Smooth muscle cell (in vitro differentiated cells): Measurements from ENCODE around the gene PTPRE. TPM values are rescaled to one million over a fixed set of nuclear protein-coding genes. Genes with fewer than 3 reads are reported as not detected.
A peak's percentile ranks its signal among the peaks of the same experiment; 100 is the strongest.
"Not testable (repeated sequence)": the region's sequence is repeated elsewhere in the genome, so short reads cannot be mapped to it uniquely, and the experiment has no call there.

Experiments
- DNase-seq: peaks from one replicate; lab custom pipeline; 2025; ENCODE audit not compliant: unreplicated experiment; lab: John Stamatoyannopoulos, UW
- H2AFZ ChIP-seq: fragments of 200-600 bp; sonication (generic); 2 replicates; pipeline ENCODE4 v1.6.0; 2016; ENCODE audit warnings: antibody characterized with exemption, low read depth, mild to moderate bottlenecking
- H3F3A ChIP-seq: fragments of 200-600 bp; sonication (generic); 2 replicates; pipeline ENCODE4 v1.6.0; 2017; ENCODE audit warnings: antibody characterized with exemption, low read depth
- H3K27ac ChIP-seq: fragments of 200-600 bp; sonication (generic); 2 replicates; pipeline ENCODE4 v1.5.1; 2016; ENCODE audit warnings: low read depth, mild to moderate bottlenecking
- H3K27me3 ChIP-seq: fragments of 200-600 bp; sonication (generic); 2 replicates; pipeline ENCODE4 v1.6.1; 2016; ENCODE audit warnings: low read depth, mild to moderate bottlenecking
- H3K36me3 ChIP-seq: fragments of 200-600 bp; sonication (generic); 2 replicates; pipeline ENCODE4 v1.5.1; 2016; ENCODE audit warnings: low read depth
- H3K4me1 ChIP-seq: fragments of 200-600 bp; sonication (generic); 2 replicates; pipeline ENCODE4 v1.5.1; 2016; ENCODE audit warnings: low read depth
- H3K4me2 ChIP-seq: fragments of 200-600 bp; sonication (generic); 2 replicates; pipeline ENCODE4 v1.6.0; 2016; ENCODE audit warnings: mild to moderate bottlenecking
- H3K4me3 ChIP-seq: fragments of 200-600 bp; sonication (generic); 2 replicates; pipeline ENCODE4 v1.5.1; 2016; ENCODE audit warnings: mild to moderate bottlenecking
- H3K79me2 ChIP-seq: fragments of 200-600 bp; sonication (generic); 2 replicates; pipeline ENCODE4 v1.6.0; 2016; ENCODE audit warnings: low read depth, mild to moderate bottlenecking
- H3K9ac ChIP-seq: fragments of 200-600 bp; sonication (generic); 2 replicates; pipeline ENCODE4 v1.6.0; 2016; ENCODE audit warnings: low read depth
- H3K9me3 ChIP-seq: fragments of 200-600 bp; sonication (generic); replicated peaks from 2 replicates; pipeline ENCODE4 v1.5.1; 2016; ENCODE audit warnings: low read depth
- H4K20me1 ChIP-seq: fragments of 200-600 bp; sonication (generic); 2 replicates; pipeline ENCODE4 v1.6.0; 2016; ENCODE audit warnings: low read depth
- CTCF ChIP-seq: fragments of 200-600 bp; sonication (generic); IDR thresholded peaks from 2 replicates; pipeline ENCODE4 v1.5.1; 2017; ENCODE audit warnings: borderline replicate concordance, mild to moderate bottlenecking, antibody characterized with exemption; ENCODE audit not compliant: insufficient read depth, poor library complexity, severe bottlenecking
- whole genome bisulfite sequencing: methylation state at CpG from one replicate; pipeline ENCODE4 v1.1.7; 2016; ENCODE audit warnings: low lambda C conversion rate; 5-methylcytosine and 5-hydroxymethylcytosine counted together
- polyA plus RNA-seq: library from polyadenylated mRNA; unstranded; fragments of >200 nt; fragmentation: Nextera tagmentation; extraction: Ambion mirVana; gene quantifications from 2 replicates; pipeline ENCODE4 v1.2.1, GENCODE V29; 2016
- total RNA-seq: library from RNA; depleted of rRNA; stranded (reverse); fragments of >200 nt; gene quantifications from 2 replicates; pipeline ENCODE4 v1.2.3, GENCODE V29; 2014

The PTPRE gene
- total and polyA plus RNA-seq, 2 experiments from 2014 or later = 17.1 to 22.7 TPM

GRCh38 chr10:127989481-127990012 lies 82.6 kb downstream of the PTPRE start:
- no peak for DNase-seq
- peak overlapping the region; percentile 57 for H3K4me2 ChIP-seq
- no peak for TF ChIP-seq CTCF
- peak overlapping the region; percentile 99 for H3K27ac ChIP-seq
- peaks cover 36% of the 10 kb centered on the region for H3K4me1 ChIP-seq
- no peaks in the 10 kb centered on the region for H4K20me1 ChIP-seq
- H3K9ac ChIP-seq = peak overlapping the region; percentile 24
- no peaks in the 10 kb centered on the region for H3K9me3 ChIP-seq
- peaks cover 17% of the 10 kb centered on the region for H3F3A ChIP-seq
- H3K27me3 ChIP-seq = no peaks in the 10 kb centered on the region
- H2AFZ ChIP-seq = no peak overlapping the region
- no peaks in the 10 kb centered on the region for H3K79me2 ChIP-seq
- 48% methylated on average over 8 of the region's 8 CpGs for WGBS
- no peaks in the 10 kb centered on the region for H3K36me3 ChIP-seq
- H3K4me3 ChIP-seq = no peak overlapping the region

GRCh38 chr10:127990132-127990788 lies 83.4 kb downstream of the PTPRE start:
- H4K20me1 ChIP-seq, H3K4me3 ChIP-seq, H3K9me3 ChIP-seq, H3K36me3 ChIP-seq, H2AFZ ChIP-seq, H3K27me3 ChIP-seq, H3K79me2 ChIP-seq, DNase-seq: not testable (repeated sequence)
- Histone ChIP-seq H3K4me1 (peaks cover 36% of the 10 kb centered on the region), H3K9ac (peak overlapping the region; percentile 92), H3F3A (peaks cover 17% of the 10 kb centered on the region), H3K27ac (peak overlapping the region; percentile 99), H3K4me2 (peak overlapping the region; percentile 71)
- 44% methylated on average over 9 of the region's 9 CpGs for WGBS

GRCh38 chr10:127990846-127991542 lies 84.1 kb downstream of the PTPRE start:
- H4K20me1 ChIP-seq = no peaks in the 10 kb centered on the region
- H3K9ac ChIP-seq = peak overlapping the region; percentile 92
- DNase-seq = no peak
- no peaks in the 10 kb centered on the region for H3K36me3 ChIP-seq
- WGBS = 19% methylated on average over 15 of the region's 15 CpGs
- TF ChIP-seq CTCF = no peak
- H3K4me3 ChIP-seq = no peak overlapping the region
- H3K79me2 ChIP-seq = no peaks in the 10 kb centered on the region
- peaks cover 36% of the 10 kb centered on the region for H3K4me1 ChIP-seq
- peaks cover 17% of the 10 kb centered on the region for H3F3A ChIP-seq
- no peaks in the 10 kb centered on the region for H3K9me3 ChIP-seq
- H2AFZ ChIP-seq = no peak overlapping the region
- no peaks in the 10 kb centered on the region for H3K27me3 ChIP-seq
- H3K4me2 ChIP-seq = peak overlapping the region; percentile 74
- H3K27ac ChIP-seq = peak overlapping the region; percentile 99

GRCh38 chr10:127991543-127992255 lies 84.8 kb downstream of the PTPRE start:
- no peaks in the 10 kb centered on the region for H3K36me3 ChIP-seq
- H3K9me3 ChIP-seq = no peaks in the 10 kb centered on the region
- no peak overlapping the region for H2AFZ ChIP-seq
- no peak for TF ChIP-seq CTCF
- H3K27me3 ChIP-seq = no peaks in the 10 kb centered on the region
- H3K4me3 ChIP-seq = no peak overlapping the region
- WGBS = 50% methylated on average over 8 of the region's 8 CpGs
- peak overlapping the region; percentile 74 for H3K4me2 ChIP-seq
- no peaks in the 10 kb centered on the region for H4K20me1 ChIP-seq
- no peaks in the 10 kb centered on the region for H3K79me2 ChIP-seq
- no peak for DNase-seq
- peak overlapping the region; percentile 99 for H3K27ac ChIP-seq
- peaks cover 35% of the 10 kb centered on the region for H3K4me1 ChIP-seq
- H3K9ac ChIP-seq = peak overlapping the region; percentile 92
- H3F3A ChIP-seq = peaks cover 14% of the 10 kb centered on the region
